WERI-Rb-1 (cell line): ENCODE measurements around the gene GUCA1A.
"Not testable (repeated sequence)": the region's sequence is repeated elsewhere in the genome, so short reads cannot be mapped to it uniquely, and the experiment has no call there.

Experiments used
- DNase-seq: peaks from one replicate; pipeline ENCODE4 v3.0.0-alpha.2; 2020
- H3K27ac ChIP-seq: fragments of 250-450 bp; sonication (Bioruptor Pico); 2 replicates; pipeline ENCODE4 v1.5.1; 2020; ENCODE audit warnings: mild to moderate bottlenecking, moderate library complexity
- H3K27me3 ChIP-seq: fragments of 250-450 bp; sonication (Bioruptor Pico); 2 replicates; pipeline ENCODE4 v1.5.1; 2021; ENCODE audit warnings: mild to moderate bottlenecking, low read depth, moderate library complexity; ENCODE audit not compliant: insufficient read depth, severe bottlenecking
- H3K36me3 ChIP-seq: fragments of 250-450 bp; sonication (Bioruptor Pico); 2 replicates; pipeline ENCODE4 v1.5.1; 2020; ENCODE audit warnings: mild to moderate bottlenecking, moderate library complexity
- H3K4me3 ChIP-seq: 2 replicates; pipeline ENCODE4 v1.5.1; 2011; ENCODE audit warnings: low read depth, mild to moderate bottlenecking, control low read depth, low read length
- H3K9me3 ChIP-seq: fragments of 250-450 bp; sonication (Bioruptor Pico); 2 replicates; pipeline ENCODE4 v1.5.1; 2021; ENCODE audit warnings: mild to moderate bottlenecking, moderate library complexity; ENCODE audit not compliant: severe bottlenecking
- CTCF ChIP-seq: IDR thresholded peaks from 2 replicates; pipeline ENCODE4 v1.5.1; 2011; ENCODE audit warnings: low read depth, mild to moderate bottlenecking, control low read depth, inconsistent platforms, low read length

GUCA1A gene

GRCh38 chr6:42182101-42182500 lies 8.9 kb downstream of the GUCA1A start:
- Histone ChIP-seq H3K27me3 (no peaks in the 10 kb centered on the region), H3K9me3 (no peaks in the 10 kb centered on the region), H3K4me3 (no peak overlapping the region), H3K27ac (no peak overlapping the region), H3K36me3 (no peaks in the 10 kb centered on the region)
- no peak for DNase-seq
- TF ChIP-seq CTCF: no peak

DNA sequence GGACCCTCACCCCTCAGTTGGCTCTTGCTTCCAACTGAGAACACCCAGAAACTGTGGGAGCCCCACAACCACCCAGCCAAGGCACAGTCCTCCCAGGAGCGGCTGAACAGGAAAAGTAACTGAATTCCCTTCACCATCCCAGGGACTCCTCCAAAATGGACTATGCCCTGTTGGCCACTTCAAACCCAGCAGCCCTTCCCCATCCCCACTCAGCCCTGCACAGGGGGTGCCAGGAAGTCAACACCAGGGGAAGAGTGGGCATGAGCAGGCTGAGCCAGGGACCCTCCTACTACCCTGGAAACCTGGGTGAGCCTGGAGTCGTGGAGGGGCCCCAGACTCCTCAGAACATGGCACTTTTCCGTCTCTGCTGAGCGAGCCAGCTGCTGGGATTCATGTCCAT lies 11.3 kb downstream of the GUCA1A start:
- Histone ChIP-seq H3K27ac (no peak overlapping the region), H3K27me3 (no peaks in the 10 kb centered on the region), H3K9me3 (no peaks in the 10 kb centered on the region), H3K36me3 (no peaks in the 10 kb centered on the region), H3K4me3 (no peak overlapping the region)
- no peak for DNase-seq
- TF ChIP-seq CTCF: no peak

GRCh38 chr6:42185597-42185996 lies 12.4 kb downstream of the GUCA1A start:
- no peak for TF ChIP-seq CTCF
- H3K4me3 ChIP-seq: no peak overlapping the region
- DNase-seq: peak; percentile 72

GRCh38 chr6:42188406-42188805 lies 15.2 kb downstream of the GUCA1A start:
- no peak for TF ChIP-seq CTCF
- H3K36me3 ChIP-seq: no peaks in the 10 kb centered on the region
- no peaks in the 10 kb centered on the region for H3K27me3 ChIP-seq
- H3K4me3 ChIP-seq: no peak overlapping the region
- DNase-seq: no peak
- no peaks in the 10 kb centered on the region for H3K9me3 ChIP-seq
- H3K27ac ChIP-seq: no peak overlapping the region

More at GRCh38 chr6:42185597-42185996, 12.4 kb downstream of the GUCA1A start:
- H3K9me3 ChIP-seq: no peaks in the 10 kb centered on the region
- H3K27me3 ChIP-seq: no peaks in the 10 kb centered on the region
- H3K36me3 ChIP-seq: no peaks in the 10 kb centered on the region
- no peak overlapping the region for H3K27ac ChIP-seq

DNA sequence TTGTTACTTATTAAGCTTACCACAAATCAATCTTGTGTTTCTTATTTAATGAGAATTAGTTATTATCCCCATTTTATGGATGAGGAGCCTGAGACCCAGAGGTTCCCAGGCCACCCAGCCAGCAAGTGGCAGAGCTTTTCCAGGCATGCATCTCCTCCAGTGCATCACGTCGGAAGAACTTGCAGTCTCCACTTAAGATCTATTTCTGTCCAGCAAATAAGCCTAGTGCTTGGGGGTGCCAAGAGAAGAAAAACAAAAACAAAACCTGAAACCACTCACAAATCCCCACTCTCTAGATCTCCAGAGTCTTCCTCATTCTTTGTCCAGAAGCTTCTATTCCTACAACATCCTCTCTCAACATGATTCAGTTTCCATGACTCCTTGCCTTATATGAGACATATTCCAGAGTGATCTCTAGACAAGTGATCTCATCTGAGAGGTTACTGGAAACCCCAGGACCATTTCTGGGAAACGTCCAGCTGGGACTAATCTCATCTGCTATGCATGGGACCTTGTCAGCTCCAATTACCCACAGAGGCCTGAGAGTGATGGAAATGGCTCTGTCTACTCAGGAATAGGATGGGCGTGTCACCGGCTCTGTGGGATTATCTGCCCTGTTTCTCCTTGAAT lies 17.5 kb downstream of the GUCA1A start:
- DNase-seq: peak; percentile 94
- no peaks in the 10 kb centered on the region for H3K36me3 ChIP-seq
- no peaks in the 10 kb centered on the region for H3K9me3 ChIP-seq
- TF ChIP-seq CTCF: no peak
- H3K27me3 ChIP-seq: no peaks in the 10 kb centered on the region
- no peak overlapping the region for H3K27ac ChIP-seq
- no peak overlapping the region for H3K4me3 ChIP-seq

DNA sequence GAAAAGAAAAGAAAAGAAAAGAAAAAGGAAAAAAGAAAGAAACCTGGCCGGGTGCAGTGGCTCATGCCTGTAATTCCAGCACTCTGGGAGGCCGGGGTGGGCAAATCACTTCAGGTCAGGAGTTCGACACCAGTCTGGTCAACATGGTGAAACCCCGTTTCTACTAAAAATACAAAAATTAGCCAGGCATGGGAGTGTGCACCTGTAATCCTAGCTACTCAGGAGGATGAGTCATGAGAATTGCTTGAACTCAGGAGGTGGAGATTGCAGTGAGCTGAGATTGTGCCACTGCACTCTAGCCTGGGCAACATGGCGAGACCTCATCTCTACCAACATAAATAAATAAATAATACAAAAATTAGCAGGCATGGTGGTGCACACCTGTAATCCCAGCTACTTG lies 19.2 kb downstream of the GUCA1A start:
- H3K9me3 ChIP-seq, DNase-seq, H3K4me3 ChIP-seq, H3K36me3 ChIP-seq, H3K27ac ChIP-seq, H3K27me3 ChIP-seq: not testable (repeated sequence)
